ENCODE measurements around the gene ALOX15B.
A peak's percentile ranks its signal among the peaks of the same experiment; 100 is the strongest.

The ALOX15B gene

GRCh38 chr17:8082292-8082691, 43.4 kb downstream of the ALOX15B start:
- no peak for DNase-seq

- no peak for DNase-seq
Measured at GRCh38 chr17:8084250-8084649, 45.4 kb downstream of the ALOX15B start.

- DNase-seq: peak; percentile 4
Measured at GRCh38 chr17:8087075-8087951, 48.5 kb downstream of the ALOX15B start, which contains the start of gene ALOX12B. TSS of gene ALOX12B (minus strand) at chr17:8087716. CDS start at chr17:8087442, 274 bp downstream.

GRCh38 chr17:8087952-8088230, 49.0 kb downstream of the ALOX15B start:
- DNase-seq: no peak

- no peak for DNase-seq
Measured at GRCh38 chr17:8089728-8090127, 50.9 kb downstream of the ALOX15B start.

GRCh38 chr17:8091033-8091687, 52.3 kb downstream of the ALOX15B start:
- no peak for DNase-seq

- DNase-seq: no peak
Measured at GRCh38 chr17:8095361-8095760, 56.5 kb downstream of the ALOX15B start.

- DNase-seq: no peak
Measured at GRCh38 chr17:8096541-8096940, 57.7 kb downstream of the ALOX15B start.
